PC-3 (cell line): ENCODE data around the gene TUBA4B. TPM values are rescaled to one million over a fixed set of nuclear protein-coding genes. Genes with fewer than 3 reads are reported as not detected.

Experiments
- ATAC-seq: fragments of 200-7000 bp; cut with Tn5 transposase; 2 replicates; pipeline ENCODE4 v1.9.1; 2020; ENCODE audit warnings: mild to moderate bottlenecking, moderate library complexity
- BruUV-seq: library from RNA; stranded (reverse); fragments of 400-500 nt; replicated peaks from 2 replicates; lab custom pipeline; 2021; lab: Mats Ljungman, UMichigan
- CTCF ChIA-PET: fragments of 300-600 bp; sonication (Branson Sonifier 250); formaldehyde crosslinking; loops from one replicate; lab custom pipeline; 2022; ENCODE audit warnings: antibody characterized with exemption; lab: Charles Lee
- POLR2A ChIA-PET: fragments of 300-600 bp; sonication (Branson Sonifier 250); formaldehyde crosslinking; loops from one replicate; lab custom pipeline; 2022; ENCODE audit warnings: antibody characterized with exemption; ENCODE audit not compliant: unreplicated experiment; lab: Charles Lee
- DNase-seq: peaks from one replicate; pipeline ENCODE4 v3.0.0-alpha.2; 2015
- H2AFZ ChIP-seq: fragments of 300-600 bp; sonication (generic); 2 replicates; pipeline ENCODE4 v1.6.0; 2016; ENCODE audit warnings: antibody characterized with exemption, low read length
- H3F3A ChIP-seq: fragments of 300-600 bp; sonication (generic); one replicate; pipeline ENCODE4 v1.6.0; 2017; ENCODE audit warnings: antibody characterized with exemption, low read length, control low read depth, mild to moderate bottlenecking; ENCODE audit not compliant: unreplicated experiment
- H3K27ac ChIP-seq: fragments of 300-600 bp; sonication (generic); 2 replicates; pipeline ENCODE4 v1.5.1; 2016; ENCODE audit warnings: mild to moderate bottlenecking, low read length
- H3K27me3 ChIP-seq: fragments of 300-600 bp; sonication (generic); 2 replicates; pipeline ENCODE4 v1.6.1; 2016; ENCODE audit warnings: low read length, mixed read lengths
- H3K36me3 ChIP-seq: fragments of 300-600 bp; sonication (generic); 2 replicates; pipeline ENCODE4 v1.6.1; 2016; ENCODE audit warnings: low read depth, mixed run types, low read length, mixed read lengths
- H3K4me1 ChIP-seq: fragments of 300-600 bp; sonication (generic); 2 replicates; pipeline ENCODE4 v1.5.1; 2016; ENCODE audit warnings: low read length; ENCODE audit not compliant: insufficient read depth
- H3K4me2 ChIP-seq: fragments of 300-600 bp; sonication (generic); 2 replicates; pipeline ENCODE4 v1.6.0; 2016; ENCODE audit warnings: low read length
- H3K4me3 ChIP-seq: fragments of 300-600 bp; sonication (generic); 2 replicates; pipeline ENCODE4 v1.5.1; 2016; ENCODE audit warnings: mild to moderate bottlenecking, low read length, mixed read lengths
- H3K79me2 ChIP-seq: fragments of 300-600 bp; sonication (generic); 2 replicates; pipeline ENCODE4 v1.6.1; 2017; ENCODE audit warnings: low read length, mixed read lengths
- H3K9ac ChIP-seq: fragments of 300-600 bp; sonication (generic); 2 replicates; pipeline ENCODE4 v1.6.0; 2016; ENCODE audit warnings: mild to moderate bottlenecking, low read length
- H3K9me2 ChIP-seq: fragments of 300-600 bp; sonication (generic); replicated peaks from 2 replicates; pipeline ENCODE4 v1.6.1; 2016; ENCODE audit warnings: mixed run types, low read length, mixed read lengths
- H3K9me3 ChIP-seq: fragments of 300-600 bp; sonication (generic); 2 replicates; pipeline ENCODE4 v1.6.1; 2016; ENCODE audit warnings: low read length, mixed read lengths
- H4K20me1 ChIP-seq: fragments of 300-600 bp; sonication (generic); 2 replicates; pipeline ENCODE4 v1.6.1; 2016; ENCODE audit warnings: low read length, mixed read lengths
- CTCF ChIP-seq: fragments of 300-600 bp; sonication (generic); conservative IDR thresholded peaks from 2 replicates; pipeline ENCODE4 v1.5.1; 2017; ENCODE audit warnings: antibody characterized with exemption, low read depth, mild to moderate bottlenecking, low read length
- EZH2 ChIP-seq: fragments of 300-600 bp; sonication (generic); IDR thresholded peaks from one replicate; pipeline ENCODE4 v1.6.1; 2017; ENCODE audit warnings: antibody characterized with exemption, mild to moderate bottlenecking, low read length; ENCODE audit not compliant: unreplicated experiment
- EZH2phosphoT487 ChIP-seq: fragments of 300-600 bp; sonication (generic); IDR thresholded peaks from 2 replicates; pipeline ENCODE4 v1.6.1; 2018; ENCODE audit warnings: mild to moderate bottlenecking, antibody characterized with exemption, low read length, borderline replicate concordance
- intact Hi-C: fragments of 100-400 bp; cut with micrococcal nuclease; formaldehyde crosslinking; loops from 2 replicates; pipeline ENCODE4 v1.9.0; 2023
- total RNA-seq: library from RNA; depleted of rRNA; stranded (reverse); fragments of >200 nt; gene quantifications from 2 replicates; pipeline ENCODE4 v1.2.3, GENCODE V29; 2014

Gene TUBA4B
- total RNA-seq, 1 experiment from 2014 or later: not detected

GRCh38 chr2:219218732-219219701, 34.0 kb upstream of the TUBA4B start, which contains the start of gene ABCB6:
TSS of gene ABCB6 (minus strand) at chr2:219218958. CDS start at chr2:219218673, 285 bp downstream.
- H3K9ac ChIP-seq: peak within 1 kb of the TSS; percentile 69
- H3K36me3 ChIP-seq: peaks cover 11% of the 10 kb centered on the region
- H4K20me1 ChIP-seq: no peaks in the 10 kb centered on the region
- no peaks in the 10 kb centered on the region for H3K9me3 ChIP-seq
- DNase-seq: peak; percentile 83
- peak within 1 kb of the TSS; percentile 96 for H3K4me2 ChIP-seq
- peaks cover 8% of the 10 kb centered on the region; the same call in 1 of the 2 replicates for H3K79me2 ChIP-seq
- intact Hi-C loops: loop anchor here (1.0 to 2.0 kb wide), 3 partner anchors 30 to 76 kb away; partner anchors contain the start of gene DNAJB2
- ChIA-PET POLR2A (interaction anchor here (0.6 kb wide), 1 partner anchor 42 kb away, joined by 3 read pairs; the partner anchor contains the start of gene CNPPD1), CTCF (no interaction called here)
- peak within 1 kb of the TSS; percentile 77 for H2AFZ ChIP-seq
- no peaks in the 10 kb centered on the region for H3K9me2 ChIP-seq
- H3F3A ChIP-seq: peaks cover 3% of the 10 kb centered on the region
- BruUV-seq: no TSS peak
- ATAC-seq: peak; percentile 66
- peak within 1 kb of the TSS; percentile 77 for H3K27ac ChIP-seq
- peak within 1 kb of the TSS; percentile 69 for H3K4me3 ChIP-seq
- TF ChIP-seq EZH2phosphoT487: no peak
- TF ChIP-seq EZH2: no peak
- TF ChIP-seq CTCF: no peak
- peaks cover 19% of the 10 kb centered on the region for H3K4me1 ChIP-seq
- H3K27me3 ChIP-seq: no peaks in the 10 kb centered on the region

GRCh38 chr2:219219784-219220532, 33.1 kb upstream of the TUBA4B start:
- DNase-seq: no peak
- Histone ChIP-seq H4K20me1 (no peaks in the 10 kb centered on the region), H2AFZ (no peak overlapping the region), H3K4me3 (no peak overlapping the region), H3K4me1 (peaks cover 19% of the 10 kb centered on the region), H3K27me3 (no peaks in the 10 kb centered on the region), H3K9me2 (no peaks in the 10 kb centered on the region), H3F3A (peaks cover 3% of the 10 kb centered on the region), H3K36me3 (peaks cover 15% of the 10 kb centered on the region), H3K79me2 (peaks cover 8% of the 10 kb centered on the region; the same call in 1 of the 2 replicates), H3K9ac (no peak overlapping the region), H3K27ac (no peak overlapping the region), H3K9me3 (no peaks in the 10 kb centered on the region), H3K4me2 (no peak overlapping the region)
- intact Hi-C loops: loop anchor here (2.0 kb wide), 1 partner anchor 59 kb away; the partner anchor contains the start of gene DNAJB2
- ChIA-PET CTCF (no interaction called here), POLR2A (no interaction called here)
- TF ChIP-seq CTCF (no peak), EZH2phosphoT487 (no peak), EZH2 (no peak)
- BruUV-seq: no TSS peak
- no peak for ATAC-seq
